Mucosa of descending colon (tissue), 3 donors: ENCODE results near the gene UNC79. TPM values are rescaled to one million over a fixed set of nuclear protein-coding genes. Genes with fewer than 3 reads are reported as not detected.

ENCODE experiments used
- ATAC-seq: fragments of 200-7000 bp; cut with Tn5 transposase; one replicate; pipeline ENCODE4 v1.9.1; 2020; ENCODE audit warnings: mild to moderate bottlenecking, moderate library complexity
- DNase-seq, 3 donors: peaks; one replicate each; pipeline ENCODE4 v3.0.0-alpha.2; 2020
- H3K36me3 ChIP-seq: fragments of 200-600 bp; one replicate; pipeline ENCODE4 v1.8.0; 2021; ENCODE audit warnings: low read depth, mild to moderate bottlenecking
- H3K4me1 ChIP-seq: fragments of 200-600 bp; one replicate; pipeline ENCODE4 v1.8.0; 2021; ENCODE audit warnings: low read depth, mild to moderate bottlenecking
- H3K4me3 ChIP-seq: fragments of 200-600 bp; one replicate; pipeline ENCODE4 v1.8.0; 2021; ENCODE audit warnings: mild to moderate bottlenecking
- H3K9me3 ChIP-seq: fragments of 200-600 bp; one replicate; pipeline ENCODE4 v1.8.0; 2021; ENCODE audit warnings: mild to moderate bottlenecking
- CTCF ChIP-seq: fragments of 200-600 bp; IDR thresholded peaks from one replicate; pipeline ENCODE4 v1.8.0; 2022; ENCODE audit warnings: antibody characterized with exemption, mild to moderate bottlenecking
- intact Hi-C, 2 donors: fragments of 100-400 bp; cut with DNase I in 1 of 2; cut with micrococcal nuclease in 1 of 2; formaldehyde crosslinking; loops; one replicate each; pipeline versions ENCODE4 v1.11.0 to v1.11.1; 2022; cut with DNase I, micrococcal nuclease
- total RNA-seq, 3 donors: library from RNA; stranded (reverse); fragmentation: NEBNext Ultra II Directional in 2 of 3; extraction: Animal tissue kit (Norgen Biotek cat#: 25700) in 2 of 3; gene quantifications; one replicate each; pipeline versions ENCODE4 v1.2.1 to v1.2.4, GENCODE V29; 2021 to 2023
- donor health status: DM: no; HTN: no; CAD: no; lungs with moderate emphysema.
- donor health status: DM: no; HTN: no; CAD: no.
- donor health status: DM: no; HTN: yes; CAD: no.

UNC79 gene
- total RNA-seq, 3 donors from 2014 or later, result 0.09 to 0.89 (median 0.12) TPM

- Histone ChIP-seq H3K4me1 (no peaks in the 10 kb centered on the region), H3K9me3 (no peaks in the 10 kb centered on the region), H3K4me3 (no peak overlapping the region), H3K36me3 (no peaks in the 10 kb centered on the region)
- DNase-seq (peak in 1 of 3 donors; percentile 24), ATAC-seq (no peak)
- no peak for TF ChIP-seq CTCF
- intact Hi-C loops, result no loop called here
Measured at GRCh38 chr14:93716746-93717667, 286.3 kb downstream of the UNC79 start.

GRCh38 chr14:93717668-93718320 is 287.1 kb downstream of the UNC79 start:
- DNase-seq, result no peak
- Histone ChIP-seq H3K9me3 (no peaks in the 10 kb centered on the region), H3K4me1 (no peaks in the 10 kb centered on the region), H3K36me3 (no peaks in the 10 kb centered on the region), H3K4me3 (no peak overlapping the region)
- ATAC-seq, result no peak
- TF ChIP-seq CTCF, result no peak
- intact Hi-C loops, result no loop called here

- Histone ChIP-seq H3K4me3 (no peak overlapping the region), H3K4me1 (no peaks in the 10 kb centered on the region), H3K36me3 (no peaks in the 10 kb centered on the region), H3K9me3 (no peaks in the 10 kb centered on the region)
- ATAC-seq (no peak), DNase-seq (no peak)
- no peak for TF ChIP-seq CTCF
- intact Hi-C loops, result no loop called here
Measured at GRCh38 chr14:93719256-93719655, 288.5 kb downstream of the UNC79 start.

GRCh38 chr14:93720076-93720815 is 289.5 kb downstream of the UNC79 start:
- H3K36me3 ChIP-seq, result no peaks in the 10 kb centered on the region
- no peaks in the 10 kb centered on the region for H3K4me1 ChIP-seq
- TF ChIP-seq CTCF, result no peak
- no peaks in the 10 kb centered on the region for H3K9me3 ChIP-seq
- no peak overlapping the region for H3K4me3 ChIP-seq
- no peak for DNase-seq
- intact Hi-C loops, result no loop called here
- no peak for ATAC-seq

GRCh38 chr14:93720981-93721483 is 290.3 kb downstream of the UNC79 start:
- DNase-seq (no peak), ATAC-seq (no peak)
- Histone ChIP-seq H3K4me3 (no peak overlapping the region), H3K4me1 (no peaks in the 10 kb centered on the region), H3K36me3 (no peaks in the 10 kb centered on the region), H3K9me3 (no peaks in the 10 kb centered on the region)
- intact Hi-C loops, result no loop called here
- no peak for TF ChIP-seq CTCF
